ENCODE measurements around the gene STK39. TPM values are rescaled to one million over a fixed set of nuclear protein-coding genes. Genes with fewer than 3 reads are reported as not detected.

Gene STK39
- total RNA-seq, 4 donors from 2014 or later, result 17.4 to 27.6 (median 20.6) TPM

- H3K4me3 ChIP-seq, result no peak overlapping the region
- no peak overlapping the region for H3K27ac ChIP-seq
- H3K27me3 ChIP-seq, result no peaks in the 10 kb centered on the region
- TF ChIP-seq CTCF (IDR thresholded peaks at IDR 0.05) (no peak), POLR2A (IDR thresholded peaks at IDR 0.05) (no peak)
- H3K9me3 ChIP-seq, result no peaks in the 10 kb centered on the region
- no peaks in the 10 kb centered on the region for H3K4me1 ChIP-seq
- intact Hi-C loops (cut with DNase I), result no loop called here
- WGBS, 2 donors, result 66 to 90% methylated on average over 3 of the region's 3 CpGs
- H3K36me3 ChIP-seq, result no peaks in the 10 kb centered on the region
- DNase-seq, result no peak
Measured at GRCh38 chr2:167914969-167915368, 332.4 kb downstream of the STK39 start.

DNA sequence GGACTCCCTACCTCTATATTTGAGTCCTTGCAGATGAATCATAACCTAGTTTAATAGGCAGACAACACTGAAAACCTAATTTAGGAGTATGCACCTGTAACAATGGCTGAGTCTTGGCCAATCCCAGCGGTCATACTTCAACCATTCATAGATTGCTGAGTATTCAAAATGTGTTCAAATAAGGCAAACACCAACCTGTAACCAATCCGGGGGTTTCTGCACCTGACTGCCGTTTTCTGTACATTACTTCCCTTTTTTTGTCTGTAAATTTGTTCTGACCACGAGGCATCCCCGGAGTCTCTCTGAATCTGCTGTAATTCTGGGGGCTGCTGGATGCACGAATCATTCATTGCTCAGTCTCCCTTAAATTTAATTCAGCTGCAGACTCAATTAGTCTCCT, 338.6 kb downstream of the STK39 start:
- H3K36me3 ChIP-seq, result no peaks in the 10 kb centered on the region
- no peak overlapping the region for H3K27ac ChIP-seq
- intact Hi-C loops (cut with DNase I), result no loop called here
- no peak overlapping the region for H3K4me3 ChIP-seq
- no peak for DNase-seq
- WGBS, 2 donors, result 61 to 63% methylated on average over 6 of the region's 6 CpGs
- no peaks in the 10 kb centered on the region for H3K27me3 ChIP-seq
- H3K9me3 ChIP-seq, result no peaks in the 10 kb centered on the region
- no peaks in the 10 kb centered on the region for H3K4me1 ChIP-seq
- TF ChIP-seq POLR2A (IDR thresholded peaks at IDR 0.05) (no peak), CTCF (IDR thresholded peaks at IDR 0.05) (no peak)

DNA sequence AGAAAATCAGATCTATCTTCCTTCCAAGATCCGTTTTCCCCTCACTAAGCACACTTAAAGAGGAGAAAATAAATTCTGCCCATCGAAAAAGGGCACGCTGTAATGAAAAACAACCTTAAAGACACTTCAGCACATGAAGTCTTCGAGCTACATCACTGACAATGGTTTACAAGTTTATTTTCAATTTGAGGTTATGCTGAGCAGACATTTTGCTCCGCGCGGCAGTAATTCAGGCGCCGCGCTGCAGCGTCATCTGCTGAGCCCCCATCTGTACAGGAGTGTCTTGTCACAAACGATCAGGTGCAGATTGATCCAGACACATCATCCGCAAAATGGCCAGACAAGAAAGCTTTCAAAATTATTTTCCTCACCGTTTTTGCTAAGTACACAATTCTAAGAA, 341.7 kb downstream of the STK39 start:
- no peaks in the 10 kb centered on the region for H3K4me1 ChIP-seq
- no peaks in the 10 kb centered on the region for H3K27me3 ChIP-seq
- H3K36me3 ChIP-seq, result no peaks in the 10 kb centered on the region
- no peak overlapping the region for H3K4me3 ChIP-seq
- intact Hi-C loops (cut with DNase I), result no loop called here
- no peak overlapping the region for H3K27ac ChIP-seq
- WGBS, 2 donors, result 89% methylated on average over 14 of the region's 14 CpGs
- no peaks in the 10 kb centered on the region for H3K9me3 ChIP-seq
- TF ChIP-seq CTCF (IDR thresholded peaks at IDR 0.05), result no peak
- TF ChIP-seq POLR2A (IDR thresholded peaks at IDR 0.05), result no peak
- no peak for DNase-seq

Small RNAs within 50 kb of the gene (small RNA-seq; reads per million reads assigned to genes)
- 0 to 1.6 (median 1.0) reads per million in 4 donors for gene AC067940.1

Other genes with a start within 250 kb of the STK39 start
- gene CERS6, start 208.7 kb upstream of the STK39 start, total RNA-seq, result 10 to 100 TPM; 17.6 to 31.1 (median 24.1) TPM